KMS-11 (cell line): ENCODE results near the gene FCHO2.
A peak's percentile ranks its signal among the peaks of the same experiment; 100 is the strongest.

ENCODE experiments used
- H2AFZ ChIP-seq: fragments of 200-600 bp; sonication (generic); 2 replicates; pipeline ENCODE4 v1.6.1; 2016; ENCODE audit warnings: antibody characterized with exemption, mixed run types, low read depth
- H3K27ac ChIP-seq: fragments of 200-600 bp; sonication (generic); 2 replicates; pipeline ENCODE4 v1.6.1; 2016; ENCODE audit warnings: mild to moderate bottlenecking, mixed run types
- H3K27me3 ChIP-seq: fragments of 200-600 bp; sonication (generic); 2 replicates; pipeline ENCODE4 v1.6.1; 2017; ENCODE audit warnings: mild to moderate bottlenecking, low read depth, mixed run types, moderate library complexity; ENCODE audit not compliant: insufficient read depth
- H3K36me3 ChIP-seq: fragments of 200-600 bp; sonication (generic); 2 replicates; pipeline ENCODE4 v1.6.1; 2017; ENCODE audit warnings: mild to moderate bottlenecking, mixed run types; ENCODE audit not compliant: insufficient read depth
- H3K4me1 ChIP-seq: fragments of 200-600 bp; sonication (generic); 2 replicates; pipeline ENCODE4 v1.6.1; 2016; ENCODE audit warnings: mild to moderate bottlenecking, low read depth, mixed run types; ENCODE audit not compliant: poor library complexity, severe bottlenecking
- H3K4me2 ChIP-seq: fragments of 200-600 bp; sonication (generic); 2 replicates; pipeline ENCODE4 v1.7.0; 2016; ENCODE audit warnings: mild to moderate bottlenecking, mixed run types
- H3K4me3 ChIP-seq: fragments of 200-600 bp; sonication (generic); IDR thresholded peaks from 2 replicates; pipeline ENCODE4 v1.6.1; 2017; ENCODE audit warnings: low read depth, low read length, mixed read lengths; ENCODE audit not compliant: insufficient read depth
- H3K79me2 ChIP-seq: fragments of 200-600 bp; sonication (generic); 2 replicates; pipeline ENCODE4 v1.6.1; 2016; ENCODE audit warnings: low read depth, mixed run types; ENCODE audit not compliant: insufficient read depth
- H3K9ac ChIP-seq: fragments of 200-600 bp; sonication (generic); 2 replicates; pipeline ENCODE4 v1.6.1; 2016; ENCODE audit warnings: mild to moderate bottlenecking, mixed run types
- H4K20me1 ChIP-seq: fragments of 200-600 bp; sonication (generic); 2 replicates; pipeline ENCODE4 v1.6.1; 2016; ENCODE audit warnings: mild to moderate bottlenecking, mixed run types; ENCODE audit not compliant: insufficient read depth
- CTCF ChIP-seq: fragments of 200-600 bp; sonication (generic); conservative IDR thresholded peaks from 2 replicates; pipeline ENCODE4 v1.6.1; 2017; ENCODE audit warnings: low read depth, mild to moderate bottlenecking, antibody characterized with exemption, low read length, moderate library complexity, mixed read lengths

The FCHO2 gene

GRCh38 chr5:73131711-73132425 lies 176.0 kb downstream of the FCHO2 start:
- H3K79me2 ChIP-seq, result no peaks in the 10 kb centered on the region
- H3K36me3 ChIP-seq, result no peaks in the 10 kb centered on the region
- H3K27ac ChIP-seq, result no peak overlapping the region
- H3K27me3 ChIP-seq, result no peaks in the 10 kb centered on the region
- no peak for TF ChIP-seq CTCF
- H3K4me3 ChIP-seq, result no peak overlapping the region
- no peaks in the 10 kb centered on the region for H4K20me1 ChIP-seq
- H3K9ac ChIP-seq, result no peak overlapping the region
- peaks cover 3% of the 10 kb centered on the region for H3K4me1 ChIP-seq
- no peak overlapping the region for H2AFZ ChIP-seq
- H3K4me2 ChIP-seq, result no peak overlapping the region

- Histone ChIP-seq H3K36me3 (no peaks in the 10 kb centered on the region), H3K9ac (no peak overlapping the region)
- no peak for TF ChIP-seq CTCF
Observed at GRCh38 chr5:73132759-73133158, 176.9 kb downstream of the FCHO2 start.

GRCh38 chr5:73135021-73135420 lies 179.2 kb downstream of the FCHO2 start:
- no peaks in the 10 kb centered on the region for H3K36me3 ChIP-seq
- no peaks in the 10 kb centered on the region for H3K79me2 ChIP-seq
- no peak overlapping the region for H3K27ac ChIP-seq
- H4K20me1 ChIP-seq, result no peaks in the 10 kb centered on the region
- H2AFZ ChIP-seq, result no peak overlapping the region
- no peaks in the 10 kb centered on the region for H3K27me3 ChIP-seq
- no peak overlapping the region for H3K4me2 ChIP-seq
- no peaks in the 10 kb centered on the region for H3K4me1 ChIP-seq
- no peak for TF ChIP-seq CTCF
- no peak overlapping the region for H3K4me3 ChIP-seq
- no peak overlapping the region for H3K9ac ChIP-seq

More at GRCh38 chr5:73132759-73133158, 176.9 kb downstream of the FCHO2 start:
- Histone ChIP-seq H3K4me2 (no peak overlapping the region), H2AFZ (no peak overlapping the region), H3K4me1 (no peaks in the 10 kb centered on the region), H3K27ac (no peak overlapping the region), H3K79me2 (no peaks in the 10 kb centered on the region), H3K27me3 (no peaks in the 10 kb centered on the region), H4K20me1 (no peaks in the 10 kb centered on the region), H3K4me3 (no peak overlapping the region)

GRCh38 chr5:73135429-73136054 lies 179.7 kb downstream of the FCHO2 start:
- Histone ChIP-seq H3K4me2 (no peak overlapping the region), H3K4me3 (no peak overlapping the region), H3K27me3 (no peaks in the 10 kb centered on the region)

More at GRCh38 chr5:73135429-73136054, 179.7 kb downstream of the FCHO2 start:
- TF ChIP-seq CTCF, result peak; percentile 73
- Histone ChIP-seq H3K79me2 (no peaks in the 10 kb centered on the region), H3K4me1 (no peaks in the 10 kb centered on the region), H4K20me1 (no peaks in the 10 kb centered on the region), H3K36me3 (no peaks in the 10 kb centered on the region), H2AFZ (no peak overlapping the region), H3K9ac (no peak overlapping the region), H3K27ac (no peak overlapping the region)
